RWPE1 (cell line): Measurements from ENCODE around the gene IRS2.

Experiments used
- CTCF ChIA-PET: fragments of 350-600 bp; sonication (Branson Sonifier 250); formaldehyde crosslinking; extraction: SDS; loops from one replicate; lab custom pipeline; 2021; lab: Yijun Ruan, JAX
- POLR2A ChIA-PET: fragments of 400-600 bp; formaldehyde crosslinking; extraction: SDS; loops from one replicate; lab custom pipeline; 2020; ENCODE audit warnings: antibody characterized with exemption; ENCODE audit not compliant: low non-redundant PET; lab: Yijun Ruan, JAX
- DNase-seq: peaks from one replicate; pipeline ENCODE4 v3.0.0; 2012; ENCODE audit warnings: low spot score
- H3K27ac ChIP-seq: fragments of 450-650 bp; 2 replicates; pipeline ENCODE4 v1.5.1; 2017
- TF ChIP-seq, protein P1 (sequence below): fragments of 450-650 bp; conservative IDR thresholded peaks from 2 replicates; pipeline ENCODE4 v1.5.1; 2017; ENCODE audit warnings: low read depth, mild to moderate bottlenecking

IRS2 gene

DNA sequence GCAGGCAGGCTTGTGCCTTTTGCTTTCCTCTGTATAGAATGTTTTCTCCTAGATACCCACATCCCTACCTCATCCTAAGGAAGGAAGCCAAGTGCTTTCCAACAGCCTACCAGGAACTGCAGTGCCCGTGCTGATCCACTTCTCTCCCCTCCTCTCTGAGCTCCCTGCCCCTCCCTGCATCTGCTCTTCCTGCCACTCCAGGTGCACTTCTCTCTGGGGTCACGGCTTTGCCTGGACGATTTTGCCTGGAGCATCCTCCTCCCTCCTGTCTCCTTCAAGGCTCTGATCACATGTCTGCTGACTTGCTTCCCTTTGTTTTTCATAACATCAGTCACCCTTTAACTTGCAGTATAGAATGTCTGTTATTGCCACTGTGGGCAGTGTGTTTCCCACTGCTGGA lies 34.7 kb upstream of the IRS2 start:
- ChIA-PET POLR2A (no interaction called here), CTCF (no interaction called here)
- no peak overlapping the region for H3K27ac ChIP-seq
- no peak for DNase-seq
- TF ChIP-seq, protein P1, sequence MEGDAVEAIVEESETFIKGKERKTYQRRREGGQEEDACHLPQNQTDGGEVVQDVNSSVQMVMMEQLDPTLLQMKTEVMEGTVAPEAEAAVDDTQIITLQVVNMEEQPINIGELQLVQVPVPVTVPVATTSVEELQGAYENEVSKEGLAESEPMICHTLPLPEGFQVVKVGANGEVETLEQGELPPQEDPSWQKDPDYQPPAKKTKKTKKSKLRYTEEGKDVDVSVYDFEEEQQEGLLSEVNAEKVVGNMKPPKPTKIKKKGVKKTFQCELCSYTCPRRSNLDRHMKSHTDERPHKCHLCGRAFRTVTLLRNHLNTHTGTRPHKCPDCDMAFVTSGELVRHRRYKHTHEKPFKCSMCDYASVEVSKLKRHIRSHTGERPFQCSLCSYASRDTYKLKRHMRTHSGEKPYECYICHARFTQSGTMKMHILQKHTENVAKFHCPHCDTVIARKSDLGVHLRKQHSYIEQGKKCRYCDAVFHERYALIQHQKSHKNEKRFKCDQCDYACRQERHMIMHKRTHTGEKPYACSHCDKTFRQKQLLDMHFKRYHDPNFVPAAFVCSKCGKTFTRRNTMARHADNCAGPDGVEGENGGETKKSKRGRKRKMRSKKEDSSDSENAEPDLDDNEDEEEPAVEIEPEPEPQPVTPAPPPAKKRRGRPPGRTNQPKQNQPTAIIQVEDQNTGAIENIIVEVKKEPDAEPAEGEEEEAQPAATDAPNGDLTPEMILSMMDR: no peak

DNA sequence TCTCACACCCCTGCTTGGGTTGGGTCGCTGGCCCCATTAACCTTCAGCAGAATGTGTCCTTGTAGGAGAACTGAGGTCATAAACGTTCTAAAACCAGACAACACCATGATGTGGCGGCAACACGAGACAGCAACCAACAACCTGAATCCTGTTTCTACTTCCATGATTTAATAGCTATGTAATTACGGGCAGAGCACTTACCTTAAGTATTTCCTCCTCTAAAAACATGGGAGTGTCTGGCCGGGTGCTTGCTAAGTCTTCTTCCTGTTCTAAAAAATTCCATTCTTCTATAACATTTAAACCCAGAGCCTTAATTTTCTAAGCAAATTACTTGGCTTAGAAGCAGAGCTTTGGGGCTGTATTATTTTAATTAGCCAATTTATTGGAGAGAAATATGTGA lies 33.5 kb upstream of the IRS2 start:
- ChIA-PET CTCF (no interaction called here), POLR2A (no interaction called here)
- TF ChIP-seq, protein P1: no peak

DNA sequence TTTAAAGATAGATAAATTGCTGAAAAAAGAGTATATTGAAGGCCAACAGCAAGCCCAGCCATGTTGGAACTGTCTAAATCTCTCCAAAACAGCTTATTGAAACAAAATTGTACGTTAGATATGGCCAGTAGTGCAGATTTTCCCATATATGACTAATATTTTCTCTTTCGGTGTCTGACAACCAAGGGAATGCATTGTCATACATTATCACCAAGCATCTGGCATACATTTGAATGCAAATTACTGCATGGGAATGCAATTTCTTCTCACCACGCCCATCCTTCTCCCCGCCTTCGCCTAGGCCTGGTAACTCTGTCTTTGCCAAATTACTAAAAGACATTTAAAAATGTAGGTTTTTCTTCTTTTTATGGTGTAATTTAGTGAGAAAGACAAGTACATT lies 32.5 kb upstream of the IRS2 start:
- POLR2A ChIA-PET: no interaction called here
- no peak overlapping the region for H3K27ac ChIP-seq
- CTCF ChIA-PET: interaction anchor here (0.5 kb wide), 1 partner anchor 631 kb away, joined by 6 read pairs; no protein-coding TSS in a partner anchor
- TF ChIP-seq, protein P1: no peak
- DNase-seq: peak; percentile 6

More for the DNA sequence above, 33.5 kb upstream of the IRS2 start:
- H3K27ac ChIP-seq: no peak overlapping the region
- DNase-seq: no peak

DNA sequence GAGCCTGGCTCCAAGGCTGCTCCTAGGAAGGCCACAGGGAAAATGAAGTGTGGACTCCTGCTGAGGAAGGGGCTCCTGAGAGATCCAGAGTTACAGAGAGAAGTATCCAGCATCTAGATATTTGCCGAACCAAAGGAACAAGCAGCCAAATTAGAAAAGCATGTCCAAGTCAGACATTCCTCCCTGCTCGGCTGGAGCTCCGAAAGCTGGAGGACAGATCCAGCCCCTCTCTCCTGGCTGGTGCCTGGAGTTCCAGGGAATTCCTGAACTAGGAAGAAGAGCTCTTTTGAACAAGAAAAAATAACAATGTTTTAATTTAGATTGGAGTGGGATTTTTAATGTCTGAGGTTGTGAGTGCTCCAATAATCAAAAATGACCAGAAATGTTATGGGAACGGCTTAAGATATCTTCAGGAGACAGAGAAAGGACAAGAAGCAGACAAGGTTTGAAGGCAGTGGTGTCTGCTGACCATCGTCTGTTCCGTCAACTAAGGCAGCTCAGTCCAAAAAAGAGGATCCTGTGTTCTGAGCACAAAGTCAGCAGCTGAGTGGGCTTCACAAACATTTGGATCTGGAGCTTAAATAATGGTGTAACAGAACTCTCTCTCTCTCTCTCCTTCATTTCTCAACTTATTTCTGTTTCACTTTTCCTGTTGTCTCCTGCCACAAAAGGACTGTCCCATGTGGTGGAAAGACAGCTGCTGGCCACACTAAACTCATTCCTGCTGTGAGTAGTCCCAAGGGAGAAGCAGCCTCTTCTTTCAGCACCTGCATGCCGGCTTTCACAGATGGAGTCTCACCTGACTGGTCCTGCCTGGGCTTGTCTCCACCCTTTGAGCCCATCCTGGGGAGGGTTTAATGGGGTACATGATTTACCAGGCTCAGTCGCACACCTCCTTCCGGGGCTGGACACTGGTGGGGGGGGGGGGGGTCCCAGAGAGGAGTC lies 31.5 kb upstream of the IRS2 start:
- CTCF ChIA-PET: no interaction called here
- H3K27ac ChIP-seq: no peak overlapping the region
- DNase-seq: no peak
- TF ChIP-seq, protein P1: no peak
- POLR2A ChIA-PET: no interaction called here

DNA sequence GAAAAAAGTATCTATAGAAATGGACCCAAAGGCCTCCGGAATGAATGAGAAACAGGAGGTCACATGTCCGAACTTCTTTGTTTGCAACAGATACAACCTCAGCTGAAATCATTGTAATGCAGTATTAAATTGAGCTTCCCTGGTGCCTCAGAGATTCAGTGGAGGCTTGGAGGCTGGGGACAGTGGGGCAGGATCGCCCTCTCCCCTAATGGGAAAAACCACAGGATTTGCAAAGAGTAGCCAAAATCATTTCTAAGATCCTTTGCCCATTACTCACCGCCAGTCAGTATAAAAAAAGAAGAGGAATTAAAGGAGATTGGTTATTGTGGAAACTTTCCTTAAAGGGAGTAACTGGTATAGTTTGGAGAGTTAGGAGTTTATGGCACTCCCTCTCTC lies 30.4 kb upstream of the IRS2 start:
- CTCF ChIA-PET: no interaction called here
- TF ChIP-seq, protein P1: no peak
- POLR2A ChIA-PET: no interaction called here
- no peak for DNase-seq
- H3K27ac ChIP-seq: no peak overlapping the region

DNA sequence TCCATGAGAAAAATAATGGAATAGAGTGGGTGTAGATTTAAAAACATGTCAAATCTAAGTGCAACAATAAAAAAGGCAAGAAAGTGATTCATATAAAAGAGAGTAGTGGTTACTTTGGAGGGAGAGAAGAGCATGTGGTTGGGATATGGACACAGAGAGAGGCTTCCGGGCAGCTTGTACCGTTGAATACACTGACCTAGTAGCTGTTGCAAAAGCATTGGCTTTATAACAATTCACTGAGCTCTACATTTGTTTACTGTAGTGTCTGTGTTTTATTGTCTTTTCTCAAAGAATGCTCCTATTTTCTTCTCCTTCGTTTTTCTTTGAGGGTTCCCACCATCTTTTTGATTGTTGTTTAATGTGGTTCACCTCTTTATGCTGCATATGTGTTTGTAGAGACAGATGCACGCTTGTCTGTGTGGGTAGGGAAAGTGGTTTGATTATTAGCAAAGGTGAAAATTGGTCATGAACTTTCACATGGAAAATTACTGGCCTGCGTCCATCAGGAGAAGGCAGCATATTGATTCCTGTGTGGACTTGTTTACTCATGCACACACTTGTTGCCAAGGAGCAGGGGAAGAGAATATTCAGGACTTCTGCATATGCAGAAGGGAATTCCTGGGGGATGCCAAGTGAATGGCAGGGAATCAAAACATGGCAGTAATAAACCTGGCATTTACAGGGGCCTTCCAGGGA lies 29.9 kb upstream of the IRS2 start:
- H3K27ac ChIP-seq: no peak overlapping the region
- peak; percentile 20 for DNase-seq
- CTCF ChIA-PET: no interaction called here
- POLR2A ChIA-PET: no interaction called here
- TF ChIP-seq, protein P1: no peak
